Uterus (tissue), 2 donors: Measurements from ENCODE around the gene SLC35E2B.
"Not testable (repeated sequence)": the region's sequence is repeated elsewhere in the genome, so short reads cannot be mapped to it uniquely, and the experiment has no call there.

Source experiments
- CTCF ChIP-seq, 4 experiments: fragments of 200-600 bp in 2 of 4; fragments of 450-650 bp in 2 of 4; sonication (generic) in 2 of 4; IDR thresholded peaks; one replicate each; pipeline ENCODE4 v1.5.1; 2016 to 2019; ENCODE audit warnings: antibody characterized with exemption in 4 of 4, mild to moderate bottlenecking in 2 of 4, moderate library complexity in 1 of 4
- POLR2A ChIP-seq, 2 donors: fragments of 450-650 bp; IDR thresholded peaks; one replicate each; pipeline ENCODE4 v1.6.1; 2016; ENCODE audit warnings: antibody characterized with exemption in 2 of 2, mild to moderate bottlenecking in 1 of 2, moderate library complexity in 1 of 2

- TF ChIP-seq CTCF, POLR2A (IDR thresholded peaks at IDR 0.05): not testable (repeated sequence)
Observed at GRCh38 chr1:1697358-1698183, 5.0 kb upstream of the SLC35E2B start.
